Tibial nerve (tissue), 4 donors: Measurements from ENCODE around the gene PAQR4.

Source experiments
- CTCF ChIP-seq, 5 experiments: fragments of 200-600 bp in 3 of 5; fragments of 450-650 bp in 2 of 5; sonication (generic) in 3 of 5; IDR thresholded peaks; one replicate each; pipeline ENCODE4 v1.5.1; 2016 to 2019; ENCODE audit warnings: antibody characterized with exemption in 5 of 5, mild to moderate bottlenecking in 3 of 5, moderate library complexity in 2 of 5
- EP300 ChIP-seq, 2 donors: sonication (generic); formaldehyde crosslinking; IDR thresholded peaks; one replicate each; pipeline ENCODE4 v1.6.1; 2017; ENCODE audit warnings: antibody characterized with exemption in 2 of 2, mild to moderate bottlenecking in 1 of 2

- TF ChIP-seq CTCF (IDR thresholded peaks at IDR 0.05): no peak
- no peak for TF ChIP-seq EP300 (IDR thresholded peaks at IDR 0.05)
Observed at GRCh38 chr16:3014971-3015370, 45.8 kb downstream of the PAQR4 start.
